ENCODE measurements around the gene AXL.
"Not testable (repeated sequence)": the region's sequence is repeated elsewhere in the genome, so short reads cannot be mapped to it uniquely, and the experiment has no call there.

AXL gene

DNA sequence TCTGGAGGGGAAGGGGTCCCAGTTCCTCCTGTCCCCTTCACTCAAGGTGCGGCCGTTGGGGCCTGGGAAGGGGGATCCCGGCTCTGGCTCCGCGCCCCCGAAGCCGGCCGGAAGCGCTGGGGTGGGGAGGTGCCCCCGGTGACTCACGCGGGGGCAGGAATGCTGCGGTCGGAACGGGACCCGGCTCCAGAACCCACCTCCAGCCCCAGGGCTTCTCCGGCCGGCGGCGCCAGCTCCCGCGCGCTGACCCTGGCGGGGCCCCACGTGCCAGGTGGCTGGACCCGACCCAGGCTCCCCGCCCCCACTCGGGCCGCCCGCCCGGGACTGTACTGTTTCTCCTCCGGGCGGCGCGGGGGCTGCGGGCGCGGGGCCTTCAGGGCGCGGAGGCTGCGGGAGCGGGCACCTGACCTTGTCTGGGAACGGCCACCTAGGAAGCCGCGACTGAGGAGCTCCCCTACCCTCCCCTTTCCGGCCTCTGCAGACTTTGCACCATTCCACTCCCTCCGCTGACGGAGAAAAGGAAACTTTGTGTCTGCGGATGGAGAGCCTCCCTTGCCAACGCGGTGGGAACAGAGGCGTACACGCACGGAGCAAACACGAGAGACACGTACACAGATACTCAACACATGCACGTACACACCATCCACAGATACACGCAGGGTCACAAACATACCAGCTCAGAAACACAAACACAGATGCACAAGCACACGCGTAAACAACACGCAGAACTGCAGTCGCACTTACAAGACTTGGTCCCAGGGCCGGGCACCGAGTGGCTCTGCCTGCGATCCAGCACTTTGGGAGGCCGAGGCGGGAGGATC, 7.2 kb downstream of the AXL start:
- in situ Hi-C loops (cut with MboI; ENCODE audit: low pct_unique_long_range_greater_than_20kb, low sequenced_read_pairs, unreplicated experiment), result no loop called here
- TF ChIP-seq, protein P1, sequence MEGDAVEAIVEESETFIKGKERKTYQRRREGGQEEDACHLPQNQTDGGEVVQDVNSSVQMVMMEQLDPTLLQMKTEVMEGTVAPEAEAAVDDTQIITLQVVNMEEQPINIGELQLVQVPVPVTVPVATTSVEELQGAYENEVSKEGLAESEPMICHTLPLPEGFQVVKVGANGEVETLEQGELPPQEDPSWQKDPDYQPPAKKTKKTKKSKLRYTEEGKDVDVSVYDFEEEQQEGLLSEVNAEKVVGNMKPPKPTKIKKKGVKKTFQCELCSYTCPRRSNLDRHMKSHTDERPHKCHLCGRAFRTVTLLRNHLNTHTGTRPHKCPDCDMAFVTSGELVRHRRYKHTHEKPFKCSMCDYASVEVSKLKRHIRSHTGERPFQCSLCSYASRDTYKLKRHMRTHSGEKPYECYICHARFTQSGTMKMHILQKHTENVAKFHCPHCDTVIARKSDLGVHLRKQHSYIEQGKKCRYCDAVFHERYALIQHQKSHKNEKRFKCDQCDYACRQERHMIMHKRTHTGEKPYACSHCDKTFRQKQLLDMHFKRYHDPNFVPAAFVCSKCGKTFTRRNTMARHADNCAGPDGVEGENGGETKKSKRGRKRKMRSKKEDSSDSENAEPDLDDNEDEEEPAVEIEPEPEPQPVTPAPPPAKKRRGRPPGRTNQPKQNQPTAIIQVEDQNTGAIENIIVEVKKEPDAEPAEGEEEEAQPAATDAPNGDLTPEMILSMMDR (IDR thresholded peaks at IDR 0.05; ENCODE audit: extremely low read depth, insufficient read depth, missing control alignments), result no peak
- DNase-seq (ENCODE audit: low spot score), result no peak

DNA sequence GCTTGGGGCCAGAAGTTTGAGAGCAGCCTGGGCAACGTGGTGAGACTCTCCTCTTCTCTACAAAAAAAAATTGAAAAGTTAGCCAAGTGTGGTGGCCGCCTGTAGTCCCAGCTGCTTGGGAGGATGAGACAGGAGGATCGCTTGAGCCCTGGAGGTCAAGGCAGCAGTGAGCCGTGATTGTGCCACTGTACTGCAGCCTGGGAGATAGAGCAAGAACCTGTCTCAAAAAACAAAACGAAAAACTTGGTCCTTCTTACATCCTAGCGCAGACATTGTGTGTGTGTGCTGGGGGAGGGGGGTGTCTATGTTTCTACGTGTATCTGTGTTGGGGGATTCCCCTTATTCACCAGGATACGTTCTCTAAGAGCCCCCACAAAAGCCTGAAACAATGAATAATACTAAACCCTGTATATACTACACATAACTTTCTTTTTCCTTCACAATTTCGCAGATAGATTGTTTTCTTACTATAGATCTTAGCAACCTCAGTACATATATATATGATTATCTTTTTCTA, 7.9 kb downstream of the AXL start:
- DNase-seq (ENCODE audit: low spot score), result no peak
- in situ Hi-C loops (cut with MboI; ENCODE audit: low pct_unique_long_range_greater_than_20kb, low sequenced_read_pairs, unreplicated experiment), result no loop called here
- TF ChIP-seq, protein P1 (IDR thresholded peaks at IDR 0.05; ENCODE audit: extremely low read depth, insufficient read depth, missing control alignments), result no peak

DNA sequence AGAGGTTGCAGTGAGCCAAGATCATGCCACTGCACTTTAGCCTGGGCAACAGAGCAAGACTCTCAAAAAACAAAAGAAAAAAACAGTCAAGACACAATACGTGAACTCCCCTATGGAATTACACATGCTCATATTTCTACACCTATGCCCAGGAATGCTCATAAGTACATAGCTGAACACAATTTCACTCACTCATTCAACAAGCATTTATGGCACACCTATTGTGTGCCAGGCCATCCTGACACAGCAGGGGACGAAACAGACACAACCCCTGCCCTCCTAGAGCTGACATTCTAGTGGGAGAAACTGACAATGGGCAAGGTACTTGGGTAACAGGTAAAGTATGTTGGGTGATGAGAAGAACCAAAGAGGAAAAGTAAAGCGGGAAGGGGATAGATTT, 9.5 kb downstream of the AXL start:
- TF ChIP-seq, protein P1 (IDR thresholded peaks at IDR 0.05; ENCODE audit: extremely low read depth, insufficient read depth, missing control alignments), result no peak
- in situ Hi-C loops (cut with MboI; ENCODE audit: low pct_unique_long_range_greater_than_20kb, low sequenced_read_pairs, unreplicated experiment), result no loop called here

DNA sequence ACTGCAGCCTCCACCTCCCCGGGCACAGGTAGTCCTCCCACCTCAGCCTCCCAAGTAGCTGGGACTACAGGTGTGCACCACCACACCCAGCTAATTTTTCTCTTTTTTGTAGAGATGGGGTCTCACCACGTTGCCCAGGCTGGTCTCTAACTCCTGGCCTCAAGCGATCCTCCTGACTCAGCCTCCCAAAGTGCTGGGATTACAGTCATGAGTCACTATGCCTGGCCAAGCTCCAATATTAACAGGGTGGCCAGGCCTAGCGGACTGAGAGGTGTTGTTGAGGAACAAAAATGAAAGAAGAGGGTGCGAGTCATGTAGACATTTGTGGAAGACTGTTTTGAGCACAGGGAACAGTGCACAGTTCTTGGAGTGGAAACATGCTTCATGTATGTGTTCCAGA, 10.3 kb downstream of the AXL start:
- DNase-seq (ENCODE audit: low spot score); in situ Hi-C loops (cut with MboI; ENCODE audit: low pct_unique_long_range_greater_than_20kb, low sequenced_read_pairs, unreplicated experiment): not testable (repeated sequence)

More for the DNA sequence above, 9.5 kb downstream of the AXL start:
- DNase-seq (ENCODE audit: low spot score), result no peak

DNA sequence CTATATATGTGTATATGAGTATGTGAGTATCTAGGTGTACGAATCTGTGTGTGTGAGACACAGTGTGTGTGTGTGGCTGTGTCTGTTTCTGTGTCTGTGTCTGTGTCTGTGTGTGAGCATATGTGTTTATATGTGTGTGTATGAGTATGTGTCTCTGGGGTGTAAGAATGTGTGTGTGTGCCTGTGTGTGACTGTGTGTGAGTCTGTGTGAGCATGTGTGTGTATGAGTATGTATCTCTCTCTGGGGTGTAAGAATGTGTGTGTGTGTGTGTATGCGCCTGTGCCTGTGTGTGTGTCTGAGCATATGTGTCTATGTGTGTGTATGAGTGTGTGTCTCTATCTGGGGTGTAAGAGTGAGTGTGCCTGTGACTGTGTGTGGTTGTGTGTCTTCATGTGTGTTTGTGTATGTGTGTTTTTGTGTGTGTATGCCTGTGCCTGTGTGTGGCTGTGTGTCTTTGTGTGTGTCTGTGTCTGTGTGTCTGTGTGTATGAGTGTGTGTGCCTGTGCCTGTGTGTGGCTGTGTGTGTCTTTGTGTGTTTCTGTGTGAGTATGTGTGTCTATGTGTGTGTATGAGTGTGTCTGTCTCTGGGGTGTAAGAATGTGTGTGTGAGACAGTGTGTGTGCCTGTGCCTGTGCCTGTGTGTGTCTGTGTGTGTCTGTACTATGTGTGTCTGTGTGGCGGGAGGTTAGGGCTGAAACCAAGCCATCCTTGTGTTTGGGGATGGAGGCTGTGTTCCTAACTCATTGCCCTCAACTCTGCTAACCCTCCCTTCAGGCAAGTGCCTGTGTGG, 11.2 kb downstream of the AXL start:
- no peak for DNase-seq (ENCODE audit: low spot score)
- in situ Hi-C loops (cut with MboI; ENCODE audit: low pct_unique_long_range_greater_than_20kb, low sequenced_read_pairs, unreplicated experiment), result no loop called here
- TF ChIP-seq, protein P1 (IDR thresholded peaks at IDR 0.05; ENCODE audit: extremely low read depth, insufficient read depth, missing control alignments), result no peak

DNA sequence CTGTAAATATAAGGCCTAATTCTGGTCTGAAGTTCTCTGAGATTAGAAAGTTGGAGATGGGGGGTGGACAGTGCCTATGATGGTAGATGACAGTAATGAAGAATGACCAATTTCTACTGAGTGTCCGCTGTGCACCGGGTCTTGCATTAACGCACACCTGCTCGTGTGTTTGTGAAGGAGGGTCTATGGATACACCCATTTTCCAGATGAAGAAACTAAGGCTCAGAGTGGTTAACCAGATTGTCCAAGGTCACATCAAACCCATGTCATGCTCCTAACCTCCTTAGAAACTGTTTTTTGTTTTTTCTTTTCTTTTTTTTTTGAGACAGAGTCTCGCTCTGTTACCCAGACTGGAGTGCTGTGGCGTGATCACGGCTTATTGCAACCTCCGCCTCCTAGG, 13.7 kb downstream of the AXL start:
- in situ Hi-C loops (cut with MboI; ENCODE audit: low pct_unique_long_range_greater_than_20kb, low sequenced_read_pairs, unreplicated experiment), result no loop called here
- no peak for DNase-seq (ENCODE audit: low spot score)
- TF ChIP-seq, protein P1 (IDR thresholded peaks at IDR 0.05; ENCODE audit: extremely low read depth, insufficient read depth, missing control alignments), result no peak
